Retinal pigment epithelial cell (primary cell): ENCODE results near the gene FBXO39.
"Not testable (repeated sequence)": the region's sequence is repeated elsewhere in the genome, so short reads cannot be mapped to it uniquely, and the experiment has no call there.

Experiments used
- DNase-seq: peaks from one replicate; pipeline ENCODE4 v3.0.0-alpha.2; 2010; ENCODE audit warnings: low read depth
- H3K4me3 ChIP-seq: 2 replicates; pipeline ENCODE4 v1.5.1; 2011; ENCODE audit warnings: mild to moderate bottlenecking, low read length, control low read depth, moderate library complexity
- CTCF ChIP-seq: conservative IDR thresholded peaks from 2 replicates; pipeline ENCODE4 v1.5.1; 2011; ENCODE audit warnings: low read depth, low read length, control low read depth, inconsistent platforms

FBXO39 gene

GRCh38 chr17:6800422-6801027 lies 24.5 kb downstream of the FBXO39 start:
- no peak for DNase-seq
- H3K4me3 ChIP-seq: no peak overlapping the region
- peak; percentile 50 for TF ChIP-seq CTCF

GRCh38 chr17:6811510-6811909 lies 35.5 kb downstream of the FBXO39 start:
- H3K4me3 ChIP-seq: no peak overlapping the region
- DNase-seq: no peak
- no peak for TF ChIP-seq CTCF

- DNase-seq: no peak
- no peak for TF ChIP-seq CTCF
- no peak overlapping the region for H3K4me3 ChIP-seq
Measured at GRCh38 chr17:6812295-6812694, 36.3 kb downstream of the FBXO39 start.

DNA sequence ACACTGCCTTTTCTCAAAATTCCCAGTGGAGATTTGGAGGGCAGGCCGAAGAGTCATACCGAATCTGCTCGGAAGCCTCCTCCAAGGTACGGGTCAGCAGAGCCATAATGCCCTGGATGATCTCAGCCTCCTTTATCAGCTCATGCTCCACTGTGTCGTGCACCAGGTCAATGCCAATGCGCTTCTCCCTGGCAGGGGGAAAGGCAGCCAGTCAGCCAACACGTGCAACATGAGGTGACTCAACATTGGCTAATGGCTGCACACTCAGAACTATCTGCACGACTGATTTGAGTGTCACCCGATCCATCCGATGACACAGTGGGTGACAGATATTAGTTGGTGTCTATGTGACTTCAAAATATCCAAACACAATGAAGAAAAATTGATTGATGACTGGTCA lies 39.8 kb downstream of the FBXO39 start:
- DNase-seq: no peak
- H3K4me3 ChIP-seq: no peak overlapping the region
- no peak for TF ChIP-seq CTCF

DNA sequence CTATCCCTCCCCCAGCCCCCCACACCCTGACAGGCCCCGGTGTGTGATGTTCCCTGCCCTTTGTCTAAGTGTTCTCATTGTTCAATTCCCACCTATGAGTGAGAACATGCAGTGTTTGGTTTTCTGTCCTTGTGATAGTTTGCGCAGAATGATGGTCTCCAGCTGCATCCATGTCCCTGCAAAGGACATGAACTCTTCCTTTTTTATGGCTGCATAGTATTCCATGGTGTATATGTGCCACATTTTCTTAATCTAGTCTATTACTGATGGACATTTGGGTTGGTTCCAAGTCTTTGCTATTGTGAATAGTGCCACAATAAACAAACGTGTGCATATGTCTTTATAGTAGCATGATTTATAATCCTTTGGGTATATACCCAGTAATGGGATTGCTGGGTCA lies 40.4 kb downstream of the FBXO39 start:
- H3K4me3 ChIP-seq, DNase-seq: not testable (repeated sequence)

- TF ChIP-seq CTCF: no peak
- no peak for DNase-seq
Measured at GRCh38 chr17:6818938-6819337, 42.9 kb downstream of the FBXO39 start.

DNA sequence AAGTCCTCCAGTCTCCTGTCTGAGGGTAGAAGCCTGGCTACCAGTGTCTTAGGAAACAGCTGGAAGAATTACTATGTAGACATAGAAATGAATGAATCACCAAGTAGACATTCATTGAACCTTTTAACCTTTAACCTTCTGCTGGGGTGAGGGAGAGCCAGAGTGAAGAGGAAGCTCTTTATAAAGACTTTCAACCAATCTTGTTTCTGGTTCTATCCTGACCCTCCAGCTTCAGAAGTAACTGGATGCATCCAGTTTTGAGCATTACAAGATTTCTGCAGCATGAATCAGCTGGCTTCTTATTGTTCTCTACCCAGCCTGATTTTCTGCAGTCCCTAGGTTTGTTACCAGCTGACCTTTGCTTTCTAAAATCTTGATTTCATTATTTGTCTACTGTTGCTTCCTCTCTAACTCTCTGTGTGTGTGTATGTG lies 47.0 kb downstream of the FBXO39 start:
- peak; percentile 0 for DNase-seq
- no peak overlapping the region for H3K4me3 ChIP-seq
- no peak for TF ChIP-seq CTCF

More at GRCh38 chr17:6818938-6819337, 42.9 kb downstream of the FBXO39 start:
- no peak overlapping the region for H3K4me3 ChIP-seq
